Chondrocyte (in vitro differentiated cells): ENCODE measurements around the gene SLC1A3. TPM values are rescaled to one million over a fixed set of nuclear protein-coding genes. Genes with fewer than 3 reads are reported as not detected.

Experiments used
- DNase-seq: peaks from one replicate; pipeline ENCODE4 v3.0.0; 2021; ENCODE audit warnings: mixed read lengths, low spot score
- H3K27ac Mint-ChIP-seq: one replicate; pipeline ENCODE4 v1.8.0; 2021; ENCODE audit warnings: mild to moderate bottlenecking, moderate library complexity, mixed read lengths; ENCODE audit not compliant: unreplicated experiment
- H3K27me3 Mint-ChIP-seq: 2 replicates; pipeline ENCODE4 v1.8.0; 2021; ENCODE audit warnings: low read depth, mixed read lengths
- H3K36me3 Mint-ChIP-seq: 2 replicates; pipeline ENCODE4 v1.8.0; 2021; ENCODE audit warnings: low read depth, mixed read lengths
- H3K4me1 Mint-ChIP-seq: 2 replicates; pipeline ENCODE4 v1.8.0; 2021; ENCODE audit warnings: low read depth, mild to moderate bottlenecking, mixed read lengths
- H3K4me3 Mint-ChIP-seq: one replicate; pipeline ENCODE4 v1.8.0; 2021; ENCODE audit warnings: mild to moderate bottlenecking, moderate library complexity, mixed read lengths; ENCODE audit not compliant: unreplicated experiment
- H3K9me3 Mint-ChIP-seq: 2 replicates; pipeline ENCODE4 v1.8.0; 2021; ENCODE audit warnings: low read depth, mixed read lengths
- CTCF ChIP-seq: fragments of 200-600 bp; sonication (generic); IDR thresholded peaks from 2 replicates; pipeline ENCODE4 v1.5.0; 2021; ENCODE audit warnings: antibody characterized with exemption, mild to moderate bottlenecking, moderate library complexity
- total RNA-seq: library from RNA; stranded (reverse); gene quantifications from 3 replicates; pipeline ENCODE4 v1.2.1, GENCODE V29; 2021

SLC1A3 gene
- total RNA-seq, 1 donor from 2014 or later, result 1.8 TPM

GRCh38 chr5:36657563-36657995 is 51.2 kb downstream of the SLC1A3 start:
- H3K27me3 Mint-ChIP-seq, result peaks cover 11% of the 10 kb centered on the region
- H3K4me1 Mint-ChIP-seq, result peaks cover 18% of the 10 kb centered on the region
- H3K27ac Mint-ChIP-seq, result peak overlapping the region; percentile 85
- no peaks in the 10 kb centered on the region for H3K9me3 Mint-ChIP-seq
- no peak for DNase-seq
- no peaks in the 10 kb centered on the region for H3K36me3 Mint-ChIP-seq
- no peak for TF ChIP-seq CTCF
- H3K4me3 Mint-ChIP-seq, result no peak overlapping the region

- H3K27me3 Mint-ChIP-seq, result peaks cover 11% of the 10 kb centered on the region
- H3K4me3 Mint-ChIP-seq, result no peak overlapping the region
- H3K27ac Mint-ChIP-seq, result peak overlapping the region; percentile 85
- DNase-seq, result no peak
- no peaks in the 10 kb centered on the region for H3K9me3 Mint-ChIP-seq
- H3K4me1 Mint-ChIP-seq, result peaks cover 19% of the 10 kb centered on the region
- H3K36me3 Mint-ChIP-seq, result no peaks in the 10 kb centered on the region
- no peak for TF ChIP-seq CTCF
Observed at GRCh38 chr5:36658038-36658756, 51.8 kb downstream of the SLC1A3 start.

GRCh38 chr5:36659411-36659810 is 53.0 kb downstream of the SLC1A3 start:
- no peak for TF ChIP-seq CTCF
- Mint-ChIP-seq H3K27ac (no peak overlapping the region), H3K9me3 (no peaks in the 10 kb centered on the region), H3K4me3 (no peak overlapping the region), H3K36me3 (no peaks in the 10 kb centered on the region), H3K27me3 (peaks cover 6% of the 10 kb centered on the region), H3K4me1 (peaks cover 19% of the 10 kb centered on the region)
- no peak for DNase-seq

- no peak for DNase-seq
- H3K4me1 Mint-ChIP-seq, result peaks cover 19% of the 10 kb centered on the region
- TF ChIP-seq CTCF, result no peak
- no peak overlapping the region for H3K27ac Mint-ChIP-seq
- H3K27me3 Mint-ChIP-seq, result peaks cover 2% of the 10 kb centered on the region
- no peaks in the 10 kb centered on the region for H3K9me3 Mint-ChIP-seq
- no peak overlapping the region for H3K4me3 Mint-ChIP-seq
- no peaks in the 10 kb centered on the region for H3K36me3 Mint-ChIP-seq
Observed at GRCh38 chr5:36660397-36661049, 54.1 kb downstream of the SLC1A3 start.

GRCh38 chr5:36661456-36662220 is 55.2 kb downstream of the SLC1A3 start:
- DNase-seq, result no peak
- Mint-ChIP-seq H3K36me3 (no peaks in the 10 kb centered on the region), H3K4me1 (peaks cover 19% of the 10 kb centered on the region), H3K27ac (no peak overlapping the region), H3K9me3 (no peaks in the 10 kb centered on the region), H3K27me3 (peaks cover 2% of the 10 kb centered on the region), H3K4me3 (no peak overlapping the region)
- no peak for TF ChIP-seq CTCF
